ENCODE results near the gene TERT.

The TERT gene

DNA sequence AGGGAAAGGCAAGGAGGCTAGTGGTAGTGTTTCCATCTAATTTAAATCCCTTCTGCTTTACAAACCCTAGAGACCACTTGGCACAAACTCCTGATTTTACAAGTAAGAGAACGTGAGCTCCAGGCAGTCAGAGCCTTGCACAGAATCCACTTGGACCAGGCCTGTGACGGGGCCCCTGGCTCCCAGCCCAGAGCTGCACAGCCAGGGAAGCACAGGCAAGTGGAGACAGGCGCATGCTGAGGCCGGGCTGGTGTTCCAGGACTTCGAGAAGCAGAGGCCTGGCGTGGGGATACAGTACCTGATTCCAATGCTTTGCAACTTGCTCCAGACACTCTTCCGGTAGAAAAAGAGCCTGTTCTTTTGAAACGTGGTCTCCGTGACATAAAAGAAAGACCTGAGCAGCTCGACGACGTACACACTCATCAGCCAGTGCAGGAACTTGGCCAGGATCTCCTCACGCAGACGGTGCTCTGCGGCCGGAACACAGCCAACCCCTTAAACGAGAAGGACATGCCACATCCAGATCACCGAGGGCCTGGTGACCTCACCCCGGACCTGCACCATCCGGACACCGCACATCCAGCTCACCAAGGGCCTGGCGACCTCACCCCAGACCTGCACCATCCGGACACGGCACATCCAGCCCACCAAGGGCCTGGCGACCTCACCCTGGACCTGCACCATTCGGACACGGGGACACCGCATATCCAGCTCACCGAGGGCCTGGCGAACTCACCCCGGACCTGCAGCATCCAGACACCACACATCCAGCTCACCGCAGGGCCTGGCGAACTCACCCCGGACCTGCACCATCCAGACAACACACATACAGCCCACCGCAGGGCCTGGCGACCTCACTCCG, 12.5 kb downstream of the TERT start:
- no peak for TF ChIP-seq ELF4 (IDR thresholded peaks at IDR 0.05)
- TF ChIP-seq FOXA1 (IDR thresholded peaks at IDR 0.05), result no peak
- TF ChIP-seq, protein P1, sequence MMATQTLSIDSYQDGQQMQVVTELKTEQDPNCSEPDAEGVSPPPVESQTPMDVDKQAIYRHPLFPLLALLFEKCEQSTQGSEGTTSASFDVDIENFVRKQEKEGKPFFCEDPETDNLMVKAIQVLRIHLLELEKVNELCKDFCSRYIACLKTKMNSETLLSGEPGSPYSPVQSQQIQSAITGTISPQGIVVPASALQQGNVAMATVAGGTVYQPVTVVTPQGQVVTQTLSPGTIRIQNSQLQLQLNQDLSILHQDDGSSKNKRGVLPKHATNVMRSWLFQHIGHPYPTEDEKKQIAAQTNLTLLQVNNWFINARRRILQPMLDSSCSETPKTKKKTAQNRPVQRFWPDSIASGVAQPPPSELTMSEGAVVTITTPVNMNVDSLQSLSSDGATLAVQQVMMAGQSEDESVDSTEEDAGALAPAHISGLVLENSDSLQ (IDR thresholded peaks at IDR 0.05), result no peak
- no peak for TF ChIP-seq L3MBTL2 (conservative IDR thresholded peaks at IDR 0.05)
- TF ChIP-seq NFRKB (IDR thresholded peaks at IDR 0.05), result no peak
- ChIA-PET CTCF (no interaction called here), POLR2A (no interaction called here)
- DNase-seq (ENCODE audit: extremely low spot score), result no peak

DNA sequence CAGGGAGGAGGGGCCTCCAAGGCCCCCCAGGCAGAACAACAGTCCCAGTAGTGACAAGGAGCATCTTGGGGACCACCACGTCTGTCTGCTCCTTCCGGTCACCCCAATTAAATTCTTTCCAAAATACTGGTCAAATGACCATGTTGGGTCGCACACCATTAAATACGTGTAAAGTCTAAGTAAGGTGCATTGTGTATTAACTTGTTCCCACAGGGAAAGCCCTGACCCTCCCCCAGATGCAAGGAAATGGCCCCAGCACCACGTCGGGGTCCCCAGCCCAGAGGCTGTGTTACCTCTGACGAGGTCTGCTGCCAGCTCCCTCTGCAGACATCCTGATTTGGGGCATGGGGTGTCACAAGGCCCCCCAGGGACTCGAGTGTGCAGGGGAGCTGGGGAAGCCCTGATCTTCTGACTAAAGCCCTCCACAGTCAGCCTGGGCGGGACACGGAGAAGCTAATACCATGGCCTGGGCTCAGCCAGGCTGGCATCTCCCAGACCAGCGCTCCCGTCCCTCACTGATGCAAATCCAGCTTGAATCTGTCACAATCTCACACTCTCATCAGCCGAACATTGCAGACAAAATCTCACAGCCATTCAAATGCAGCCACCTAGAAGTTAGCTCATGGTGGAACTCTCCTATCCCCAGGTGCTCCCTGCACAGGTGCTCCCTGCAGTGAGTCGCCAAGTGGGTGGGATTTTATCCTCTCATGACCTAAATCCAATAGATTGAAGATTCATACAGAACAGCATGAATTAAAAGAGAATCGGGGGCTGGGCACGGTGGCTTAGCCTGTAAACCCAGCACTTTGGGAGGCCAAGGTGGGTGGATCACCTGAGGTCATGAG, 13.6 kb downstream of the TERT start:
- CTCF ChIA-PET, result no interaction called here
- DNase-seq (ENCODE audit: extremely low spot score), result no peak
- no peak for TF ChIP-seq SP1 (IDR thresholded peaks at IDR 0.05)
- POLR2A ChIA-PET, result no interaction called here

DNA sequence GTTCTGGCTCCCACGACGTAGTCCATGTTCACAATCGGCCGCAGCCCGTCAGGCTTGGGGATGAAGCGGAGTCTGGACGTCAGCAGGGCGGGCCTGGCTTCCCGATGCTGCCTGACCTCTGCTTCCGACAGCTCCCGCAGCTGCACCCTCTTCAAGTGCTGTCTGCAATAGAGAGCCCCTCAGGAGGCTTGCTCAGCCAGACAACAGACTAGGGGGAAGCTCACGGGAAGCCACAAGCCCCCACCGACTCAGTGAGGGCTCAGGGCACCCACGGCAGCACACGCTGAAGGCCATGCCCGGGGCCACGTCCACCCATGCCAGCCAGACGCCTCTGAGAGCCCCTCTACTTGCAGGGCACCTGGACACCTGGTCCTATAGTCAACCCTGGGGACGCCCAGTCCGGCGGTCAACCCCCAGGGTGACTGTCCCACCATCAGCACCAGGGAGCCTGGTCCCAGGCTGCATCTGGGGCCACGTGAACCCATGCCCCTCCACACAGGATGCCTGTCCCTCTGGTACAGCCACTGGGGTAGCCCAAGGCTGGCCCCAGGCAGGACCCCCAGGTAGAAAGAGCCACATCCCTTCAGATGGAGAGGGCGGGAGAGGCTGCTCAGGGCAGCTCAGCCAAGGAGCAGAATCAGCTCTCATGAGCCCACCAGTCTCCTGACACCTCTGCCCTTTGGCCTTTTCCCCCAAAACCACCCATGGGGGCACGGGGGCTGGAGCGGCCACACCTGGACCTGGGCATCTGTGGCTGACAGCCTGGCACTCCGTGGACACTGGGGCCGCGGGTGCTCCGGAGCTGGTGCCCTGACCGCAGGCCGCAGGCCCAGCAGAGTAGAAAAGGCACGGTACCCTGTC, 14.5 kb downstream of the TERT start:
- CTCF ChIA-PET, result no interaction called here
- no peak for DNase-seq (ENCODE audit: extremely low spot score)
- POLR2A ChIA-PET, result no interaction called here
- TF ChIP-seq HDGF (IDR thresholded peaks at IDR 0.05; ENCODE audit: borderline replicate concordance) (no peak), FOXA1 (IDR thresholded peaks at IDR 0.05) (no peak), L3MBTL2 (conservative IDR thresholded peaks at IDR 0.05) (no peak), SUZ12 (IDR thresholded peaks at IDR 0.05) (no peak), CTBP1 (IDR thresholded peaks at IDR 0.05; ENCODE audit: borderline replicate concordance) (no peak), ELF4 (IDR thresholded peaks at IDR 0.05) (no peak), ARNT (IDR thresholded peaks at IDR 0.05) (no peak), LEF1 (IDR thresholded peaks at IDR 0.05; ENCODE audit: borderline replicate concordance) (no peak), ZNF384 (IDR thresholded peaks at IDR 0.05) (no peak), BHLHE40 (IDR thresholded peaks at IDR 0.05; ENCODE audit: borderline replicate concordance) (no peak), FOXK2 (IDR thresholded peaks at IDR 0.05) (no peak), TARDBP (IDR thresholded peaks at IDR 0.05) (no peak), FOXM1 (IDR thresholded peaks at IDR 0.05; ENCODE audit: borderline replicate concordance) (no peak), SP1 (IDR thresholded peaks at IDR 0.05) (no peak), NFRKB (IDR thresholded peaks at IDR 0.05) (no peak)
- TF ChIP-seq, protein P1 (IDR thresholded peaks at IDR 0.05), result no peak

DNA sequence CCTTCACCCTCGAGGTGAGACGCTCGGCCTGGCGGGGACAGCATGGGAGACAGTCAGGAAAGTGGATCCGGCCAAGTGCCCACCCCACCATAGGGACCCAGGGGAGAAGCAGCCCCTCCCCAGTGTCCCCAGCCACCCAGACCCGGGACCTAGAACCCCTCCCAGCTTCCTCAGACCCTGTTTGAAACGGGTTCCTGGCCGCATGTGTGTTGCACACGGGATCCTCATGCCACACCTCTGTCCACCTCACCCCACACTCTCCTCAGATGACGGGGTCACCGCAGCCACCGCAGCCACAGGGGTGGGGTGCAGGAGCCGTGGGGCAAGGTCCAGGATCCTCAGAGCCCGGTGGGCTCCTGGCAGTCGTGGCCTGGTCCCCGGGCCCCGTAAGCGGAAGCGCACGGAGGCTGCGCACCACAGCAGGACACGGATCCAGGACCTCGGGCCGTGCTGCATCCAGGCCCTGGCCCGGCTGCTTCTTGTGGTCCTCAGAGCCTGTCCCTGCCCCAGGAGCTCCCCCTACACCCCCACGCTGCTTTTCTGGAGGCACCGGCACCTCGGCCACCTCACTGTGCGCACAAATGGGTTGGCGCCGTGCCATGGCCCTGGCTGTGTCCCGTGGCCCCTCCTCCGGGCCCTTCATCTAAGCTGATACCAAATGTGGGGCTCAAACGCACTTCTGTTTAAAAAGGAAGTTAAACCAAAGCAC, 15.3 kb downstream of the TERT start:
- ChIA-PET POLR2A (no interaction called here), CTCF (no interaction called here)
- TF ChIP-seq LEF1 (IDR thresholded peaks at IDR 0.05; ENCODE audit: borderline replicate concordance) (no peak), SP1 (IDR thresholded peaks at IDR 0.05) (no peak), BHLHE40 (IDR thresholded peaks at IDR 0.05; ENCODE audit: borderline replicate concordance) (no peak), NFRKB (IDR thresholded peaks at IDR 0.05) (no peak), SUZ12 (IDR thresholded peaks at IDR 0.05) (no peak), L3MBTL2 (conservative IDR thresholded peaks at IDR 0.05) (no peak), ARNT (IDR thresholded peaks at IDR 0.05) (no peak), FOXA1 (IDR thresholded peaks at IDR 0.05) (no peak), ELF4 (IDR thresholded peaks at IDR 0.05) (no peak), FOXK2 (IDR thresholded peaks at IDR 0.05) (no peak), CTBP1 (IDR thresholded peaks at IDR 0.05; ENCODE audit: borderline replicate concordance) (no peak), ZNF384 (IDR thresholded peaks at IDR 0.05) (no peak), FOXM1 (IDR thresholded peaks at IDR 0.05; ENCODE audit: borderline replicate concordance) (no peak), TARDBP (IDR thresholded peaks at IDR 0.05) (no peak), HDGF (IDR thresholded peaks at IDR 0.05; ENCODE audit: borderline replicate concordance) (no peak)
- TF ChIP-seq, protein P1 (IDR thresholded peaks at IDR 0.05), result no peak
- no peak for DNase-seq (ENCODE audit: extremely low spot score)

DNA sequence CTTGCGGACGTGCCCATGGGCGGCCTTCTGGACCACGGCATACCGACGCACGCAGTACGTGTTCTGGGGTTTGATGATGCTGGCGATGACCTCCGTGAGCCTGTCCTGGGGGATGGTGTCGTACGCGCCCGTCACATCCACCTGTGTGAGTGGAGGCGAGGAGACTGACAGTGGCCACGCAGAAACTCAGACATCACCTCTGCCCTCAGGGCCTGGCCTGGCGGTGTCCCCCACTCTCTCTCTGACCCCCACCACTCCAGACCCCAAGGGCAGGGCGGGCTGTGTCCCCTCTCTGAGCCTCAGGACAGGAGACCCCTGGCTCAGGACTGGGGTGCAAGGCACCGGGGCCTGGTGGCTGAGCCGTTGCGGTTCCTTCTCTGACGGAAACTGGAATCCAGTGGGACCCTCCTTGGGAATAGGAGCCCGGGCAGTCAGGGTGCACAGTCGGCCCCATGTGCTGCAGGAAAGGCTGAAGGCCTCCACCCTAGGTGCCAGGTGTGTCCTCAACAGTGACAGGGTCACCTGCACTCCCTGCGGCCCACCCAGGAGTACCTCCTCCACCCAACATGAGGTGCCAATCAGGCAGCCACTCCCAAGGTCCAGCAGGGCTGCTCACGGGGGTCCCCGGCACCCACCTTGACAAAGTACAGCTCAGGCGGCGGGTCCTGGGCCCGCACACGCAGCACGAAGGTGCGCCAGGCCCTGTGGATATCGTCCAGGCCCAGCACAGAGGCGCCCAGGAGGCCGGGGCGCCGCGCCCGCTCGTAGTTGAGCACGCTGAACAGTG, 16.0 kb downstream of the TERT start:
- no peak for TF ChIP-seq ELF4 (IDR thresholded peaks at IDR 0.05)
- ChIA-PET CTCF (no interaction called here), POLR2A (no interaction called here)
- DNase-seq (ENCODE audit: extremely low spot score), result no peak

Data from HEK293T (cell line).